WTC11 (cell line): ENCODE data around the gene LSP1. TPM values are rescaled to one million over a fixed set of nuclear protein-coding genes. Genes with fewer than 3 reads are reported as not detected.
A peak's percentile ranks its signal among the peaks of the same experiment; 100 is the strongest.

Experiments used
- ATAC-seq: fragments of 200-7000 bp; cut with Tn5 transposase; 2 replicates; pipeline ENCODE4 v1.10.0; 2021; ENCODE audit warnings: mild to moderate bottlenecking, moderate library complexity
- CTCF ChIA-PET: fragments of 300-600 bp; sonication (Branson Sonifier 250); formaldehyde crosslinking; loops from one replicate; lab custom pipeline; 2021; ENCODE audit warnings: antibody characterized with exemption; lab: Charles Lee
- POLR2A ChIA-PET: fragments of 350-600 bp; sonication (Branson Sonifier 250); formaldehyde crosslinking; loops from one replicate; lab custom pipeline; 2021; ENCODE audit warnings: antibody characterized with exemption; lab: Charles Lee
- DNase-seq: peaks from one replicate; pipeline ENCODE4 v3.0.0; 2021; ENCODE audit warnings: low spot score
- H3K27ac Mint-ChIP-seq: 2 replicates; pipeline ENCODE4 v1.8.0; 2021; ENCODE audit warnings: mixed read lengths
- H3K27me3 Mint-ChIP-seq: 2 replicates; pipeline ENCODE4 v1.8.0; 2021; ENCODE audit warnings: low read depth, mild to moderate bottlenecking, moderate library complexity, mixed read lengths
- H3K36me3 Mint-ChIP-seq: 2 replicates; pipeline ENCODE4 v1.8.0; 2021; ENCODE audit warnings: mixed read lengths
- H3K4me1 Mint-ChIP-seq: 2 replicates; pipeline ENCODE4 v1.8.0; 2022; ENCODE audit warnings: mixed read lengths
- H3K4me3 Mint-ChIP-seq: 2 replicates; pipeline ENCODE4 v1.8.0; 2021; ENCODE audit warnings: mild to moderate bottlenecking, moderate library complexity, mixed read lengths
- H3K9me3 Mint-ChIP-seq: 2 replicates; pipeline ENCODE4 v1.8.0; 2021; ENCODE audit warnings: mixed read lengths
- ATF1 ChIP-seq: sonication (generic); formaldehyde crosslinking; IDR thresholded peaks from 2 replicates; pipeline ENCODE4 v1.8.1; 2023; ENCODE audit warnings: mild to moderate bottlenecking, moderate library complexity, missing genetic modification reagents
- CBFB ChIP-seq: sonication (generic); formaldehyde crosslinking; IDR thresholded peaks from 2 replicates; pipeline ENCODE4 v1.8.1; 2022; ENCODE audit warnings: mild to moderate bottlenecking, low read depth, missing genetic modification reagents
- FOXK1 ChIP-seq: sonication (generic); formaldehyde crosslinking; IDR thresholded peaks from 2 replicates; pipeline ENCODE4 v1.8.0; 2022; ENCODE audit warnings: mild to moderate bottlenecking, moderate library complexity, missing genetic modification reagents
- GRHL2 ChIP-seq: fragments of 250-450 bp; sonication (Bioruptor Pico); IDR thresholded peaks from 2 replicates; pipeline ENCODE4 v1.8.0; 2022; ENCODE audit warnings: mild to moderate bottlenecking, moderate library complexity; ENCODE audit not compliant: insufficient replicate concordance, severe bottlenecking
- IRF2 ChIP-seq: sonication (generic); formaldehyde crosslinking; IDR thresholded peaks from 2 replicates; pipeline ENCODE4 v1.8.0; 2022; ENCODE audit warnings: low read depth, missing genetic modification reagents, borderline replicate concordance
- JUN ChIP-seq: sonication (generic); formaldehyde crosslinking; IDR thresholded peaks from 2 replicates; pipeline ENCODE4 v1.8.0; 2023; ENCODE audit warnings: mild to moderate bottlenecking, missing genetic modification reagents
- KAT7 ChIP-seq: sonication (generic); formaldehyde crosslinking; IDR thresholded peaks from 2 replicates; pipeline ENCODE4 v1.8.1; 2023; ENCODE audit warnings: missing genetic modification reagents, mild to moderate bottlenecking, borderline replicate concordance
- MXD4 ChIP-seq: fragments of 250-450 bp; sonication (Bioruptor Pico); IDR thresholded peaks from 2 replicates; pipeline ENCODE4 v1.8.0; 2021; ENCODE audit warnings: mild to moderate bottlenecking, moderate library complexity, borderline replicate concordance
- NR1H2 ChIP-seq: sonication (generic); formaldehyde crosslinking; IDR thresholded peaks from 2 replicates; pipeline ENCODE4 v1.9.0; 2021; ENCODE audit warnings: mild to moderate bottlenecking, moderate library complexity, missing genetic modification reagents
- SMAD4 ChIP-seq: sonication (generic); formaldehyde crosslinking; IDR thresholded peaks from 2 replicates; pipeline ENCODE4 v1.8.0; 2022; ENCODE audit warnings: mild to moderate bottlenecking, missing genetic modification reagents
- SOX15 ChIP-seq: fragments of 250-450 bp; sonication (Bioruptor Pico); IDR thresholded peaks from 2 replicates; pipeline ENCODE4 v1.9.0; 2021; ENCODE audit warnings: mild to moderate bottlenecking
- TEAD1 ChIP-seq: sonication (generic); formaldehyde crosslinking; IDR thresholded peaks from 2 replicates; pipeline ENCODE4 v1.8.0; 2022; ENCODE audit warnings: mild to moderate bottlenecking, missing genetic modification reagents
- ZBTB43 ChIP-seq: sonication (generic); formaldehyde crosslinking; IDR thresholded peaks from 2 replicates; pipeline ENCODE4 v1.8.1; 2023; ENCODE audit warnings: mild to moderate bottlenecking, missing genetic modification reagents
- ZNF263 ChIP-seq: sonication (generic); formaldehyde crosslinking; IDR thresholded peaks from 2 replicates; pipeline ENCODE4 v1.8.1; 2022; ENCODE audit warnings: low read depth, mild to moderate bottlenecking, moderate library complexity, missing genetic modification reagents
- ZNF281 ChIP-seq: sonication (generic); formaldehyde crosslinking; IDR thresholded peaks from 2 replicates; pipeline ENCODE4 v1.8.0; 2023; ENCODE audit warnings: mild to moderate bottlenecking, missing genetic modification reagents
- ZNF416 ChIP-seq: fragments of 250-450 bp; sonication (Bioruptor Pico); IDR thresholded peaks from 2 replicates; pipeline ENCODE4 v1.9.0; 2021; ENCODE audit warnings: mild to moderate bottlenecking, inconsistent platforms
- ZNF423 ChIP-seq: fragments of 250-450 bp; sonication (Bioruptor Pico); IDR thresholded peaks from 2 replicates; pipeline ENCODE4 v2.1.2; 2022; ENCODE audit warnings: mild to moderate bottlenecking, moderate library complexity
- ZNF512 ChIP-seq: sonication (generic); formaldehyde crosslinking; IDR thresholded peaks from 2 replicates; pipeline ENCODE4 v1.8.1; 2022; ENCODE audit warnings: missing genetic modification reagents, borderline replicate concordance
- total RNA-seq: library from RNA; stranded (reverse); gene quantifications from 3 replicates; pipeline ENCODE4 v1.2.3, GENCODE V29; 2021
- TF ChIP-seq, protein P1 (sequence below): sonication (generic); formaldehyde crosslinking; IDR thresholded peaks from 2 replicates; pipeline ENCODE4 v1.8.1; 2023; ENCODE audit warnings: mild to moderate bottlenecking, missing genetic modification reagents
- TF ChIP-seq, protein P2 (sequence below): sonication (generic); formaldehyde crosslinking; conservative IDR thresholded peaks from 2 replicates; pipeline ENCODE4 v1.8.1; 2022; ENCODE audit warnings: mild to moderate bottlenecking, missing genetic modification reagents
- TF ChIP-seq, protein P3 (sequence below): sonication (generic); formaldehyde crosslinking; IDR thresholded peaks from 2 replicates; pipeline ENCODE4 v1.8.0; 2022; ENCODE audit warnings: mild to moderate bottlenecking, missing genetic modification reagents

LSP1 gene
- total RNA-seq, 1 experiment from 2014 or later: 0.77 TPM

DNA sequence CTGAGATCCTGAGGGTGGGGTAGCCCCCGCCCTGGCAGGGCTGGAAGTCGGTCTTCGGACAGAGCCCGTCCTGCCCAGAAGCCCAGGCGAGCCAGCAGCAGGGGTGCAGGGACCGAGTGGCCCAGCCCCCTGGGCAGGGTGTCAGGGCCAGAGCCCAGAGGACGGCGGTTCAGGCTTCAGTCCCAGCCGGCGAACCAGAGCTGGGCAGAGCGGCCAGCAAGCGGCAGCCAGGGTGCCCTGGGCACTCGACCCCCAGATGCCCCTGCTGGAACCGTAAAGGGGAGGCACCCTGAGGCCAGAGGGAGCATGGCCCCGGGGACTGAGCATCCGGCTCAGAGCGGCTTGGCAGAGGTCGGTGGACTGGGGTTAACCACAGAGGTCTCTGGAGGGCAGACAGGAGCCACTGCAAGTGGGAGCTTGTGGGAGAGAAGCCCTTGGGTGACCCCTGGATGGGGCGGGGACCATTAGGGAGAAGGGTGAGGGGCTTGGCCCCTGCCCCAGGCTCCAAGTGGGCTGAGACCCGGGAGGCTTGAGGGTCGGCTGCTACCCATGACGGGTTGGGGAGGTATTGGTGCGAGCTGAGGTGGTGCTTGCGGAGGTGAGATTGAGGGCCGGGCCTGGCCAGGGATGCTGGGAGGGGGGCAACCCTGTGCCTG is 15.9 kb downstream of the LSP1 start:
- ATAC-seq (no peak), DNase-seq (no peak)
- Mint-ChIP-seq H3K27me3 (no peaks in the 10 kb centered on the region), H3K4me3 (no peak overlapping the region), H3K36me3 (no peaks in the 10 kb centered on the region), H3K4me1 (no peaks in the 10 kb centered on the region; the same call in 1 of the 2 replicates), H3K9me3 (no peaks in the 10 kb centered on the region), H3K27ac (no peak overlapping the region)
- TF ChIP-seq JUN (CRISPR knock-in tag): no peak
- no peak for TF ChIP-seq KAT7 (CRISPR knock-in tag)
- no peak for TF ChIP-seq FOXK1 (CRISPR knock-in tag)
- no peak for TF ChIP-seq SMAD4 (CRISPR knock-in tag)
- no peak for TF ChIP-seq ZNF416
- TF ChIP-seq GRHL2 (CRISPR knock-in tag): no peak
- TF ChIP-seq ZNF423 (CRISPR knock-in tag): no peak
- TF ChIP-seq, protein P1, sequence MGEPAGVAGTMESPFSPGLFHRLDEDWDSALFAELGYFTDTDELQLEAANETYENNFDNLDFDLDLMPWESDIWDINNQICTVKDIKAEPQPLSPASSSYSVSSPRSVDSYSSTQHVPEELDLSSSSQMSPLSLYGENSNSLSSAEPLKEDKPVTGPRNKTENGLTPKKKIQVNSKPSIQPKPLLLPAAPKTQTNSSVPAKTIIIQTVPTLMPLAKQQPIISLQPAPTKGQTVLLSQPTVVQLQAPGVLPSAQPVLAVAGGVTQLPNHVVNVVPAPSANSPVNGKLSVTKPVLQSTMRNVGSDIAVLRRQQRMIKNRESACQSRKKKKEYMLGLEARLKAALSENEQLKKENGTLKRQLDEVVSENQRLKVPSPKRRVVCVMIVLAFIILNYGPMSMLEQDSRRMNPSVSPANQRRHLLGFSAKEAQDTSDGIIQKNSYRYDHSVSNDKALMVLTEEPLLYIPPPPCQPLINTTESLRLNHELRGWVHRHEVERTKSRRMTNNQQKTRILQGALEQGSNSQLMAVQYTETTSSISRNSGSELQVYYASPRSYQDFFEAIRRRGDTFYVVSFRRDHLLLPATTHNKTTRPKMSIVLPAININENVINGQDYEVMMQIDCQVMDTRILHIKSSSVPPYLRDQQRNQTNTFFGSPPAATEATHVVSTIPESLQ (CRISPR knock-in tag): no peak
- TF ChIP-seq ZNF281 (CRISPR knock-in tag): no peak
- no peak for TF ChIP-seq IRF2 (CRISPR knock-in tag)
- no peak for TF ChIP-seq CBFB (CRISPR knock-in tag)
- TF ChIP-seq SOX15 (CRISPR knock-in tag): no peak
- TF ChIP-seq TEAD1: no peak
- TF ChIP-seq NR1H2: no peak
- TF ChIP-seq ZNF512 (CRISPR knock-in tag): no peak
- ChIA-PET POLR2A (no interaction called here), CTCF (interaction anchor here (0.7 to 3.0 kb wide), 4 partner anchors 14 to 282 kb away, joined by 3 to 18 read pairs (median 13); no protein-coding TSS in a partner anchor)

DNA sequence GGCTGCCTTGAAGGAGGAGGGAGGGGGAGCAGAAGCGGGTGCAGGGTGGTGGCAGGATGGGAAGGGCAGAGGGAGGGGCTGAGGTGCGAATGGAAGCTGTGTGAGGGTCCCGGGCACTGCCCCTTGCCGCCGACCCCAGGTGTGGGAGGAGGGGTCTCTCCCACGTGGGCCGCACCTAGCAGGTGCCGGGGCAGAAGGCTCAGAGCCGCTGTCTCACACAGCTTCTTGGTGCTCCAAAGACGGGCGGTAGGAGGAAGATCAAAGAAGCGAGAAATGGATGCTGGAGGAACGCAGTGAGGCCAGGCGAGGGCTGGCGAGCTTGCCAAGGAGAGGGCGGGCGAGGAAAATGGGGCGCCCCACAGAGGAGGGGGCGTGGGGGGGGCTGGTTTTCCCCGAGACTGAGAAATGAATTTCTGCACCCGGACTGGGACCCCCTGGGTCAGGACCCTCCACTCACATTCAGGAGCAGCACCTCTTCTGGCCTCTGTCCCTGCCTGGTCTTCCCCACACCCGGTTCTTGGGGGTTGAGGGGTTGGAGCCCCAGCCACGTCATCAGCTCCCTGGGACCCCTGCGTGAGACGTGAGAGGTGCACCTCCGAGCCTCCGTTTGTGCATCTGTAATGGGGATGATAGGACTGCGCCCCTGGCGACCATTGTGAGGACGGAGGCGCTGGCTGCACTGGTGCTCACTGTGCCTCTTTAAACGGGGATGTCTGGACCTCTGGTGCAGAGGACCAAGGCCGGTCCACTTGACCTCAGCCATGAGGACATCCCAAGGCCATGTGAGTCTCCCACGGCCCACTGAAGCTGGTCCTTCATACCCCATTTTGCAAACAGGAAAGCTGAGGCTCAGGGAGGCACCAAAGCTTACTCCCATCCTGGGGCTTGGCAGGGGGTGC is 16.8 kb downstream of the LSP1 start:
- POLR2A ChIA-PET: no interaction called here
- CTCF ChIA-PET: interaction anchor here (0.7 to 3.0 kb wide), 9 partner anchors 13 to 281 kb away, joined by 3 to 18 read pairs (median 5); no protein-coding TSS in a partner anchor
- H3K9me3 Mint-ChIP-seq: no peaks in the 10 kb centered on the region
- H3K4me3 Mint-ChIP-seq: no peak overlapping the region
- H3K4me1 Mint-ChIP-seq: no peaks in the 10 kb centered on the region; the same call in 1 of the 2 replicates
- no peaks in the 10 kb centered on the region for H3K36me3 Mint-ChIP-seq
- DNase-seq (peak; percentile 26), ATAC-seq (peak; percentile 53; the same call in 1 of the 2 replicates)
- no peak overlapping the region for H3K27ac Mint-ChIP-seq
- no peaks in the 10 kb centered on the region for H3K27me3 Mint-ChIP-seq
- TF ChIP-seq, protein P2, sequence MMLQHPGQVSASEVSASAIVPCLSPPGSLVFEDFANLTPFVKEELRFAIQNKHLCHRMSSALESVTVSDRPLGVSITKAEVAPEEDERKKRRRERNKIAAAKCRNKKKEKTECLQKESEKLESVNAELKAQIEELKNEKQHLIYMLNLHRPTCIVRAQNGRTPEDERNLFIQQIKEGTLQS (CRISPR knock-in tag): no peak
- no peak for TF ChIP-seq GRHL2 (CRISPR knock-in tag)
- TF ChIP-seq FOXK1 (CRISPR knock-in tag): no peak
- no peak for TF ChIP-seq ZNF416
- TF ChIP-seq MXD4 (CRISPR knock-in tag): no peak
- TF ChIP-seq, protein P3, sequence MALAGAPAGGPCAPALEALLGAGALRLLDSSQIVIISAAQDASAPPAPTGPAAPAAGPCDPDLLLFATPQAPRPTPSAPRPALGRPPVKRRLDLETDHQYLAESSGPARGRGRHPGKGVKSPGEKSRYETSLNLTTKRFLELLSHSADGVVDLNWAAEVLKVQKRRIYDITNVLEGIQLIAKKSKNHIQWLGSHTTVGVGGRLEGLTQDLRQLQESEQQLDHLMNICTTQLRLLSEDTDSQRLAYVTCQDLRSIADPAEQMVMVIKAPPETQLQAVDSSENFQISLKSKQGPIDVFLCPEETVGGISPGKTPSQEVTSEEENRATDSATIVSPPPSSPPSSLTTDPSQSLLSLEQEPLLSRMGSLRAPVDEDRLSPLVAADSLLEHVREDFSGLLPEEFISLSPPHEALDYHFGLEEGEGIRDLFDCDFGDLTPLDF: no peak
- no peak for TF ChIP-seq ZBTB43 (CRISPR knock-in tag)
- no peak for TF ChIP-seq KAT7 (CRISPR knock-in tag)
- no peak for TF ChIP-seq ATF1 (CRISPR knock-in tag)
- TF ChIP-seq ZNF263 (CRISPR knock-in tag): no peak
